AG09309 (cell line): ENCODE results near the gene APBB2.

Experiments
- DNase-seq: peaks from one replicate; pipeline ENCODE4 v3.0.0-alpha.2; 2010; ENCODE audit warnings: low read depth
- H3K4me3 ChIP-seq: 2 replicates; pipeline ENCODE4 v1.5.1; 2011; ENCODE audit warnings: mild to moderate bottlenecking, low read depth, low read length, moderate library complexity; ENCODE audit not compliant: control insufficient read depth
- TF ChIP-seq, protein P1 (sequence below): IDR thresholded peaks from 2 replicates; pipeline ENCODE4 v1.5.1; 2011; ENCODE audit warnings: mild to moderate bottlenecking, low read depth, low read length, inconsistent platforms; ENCODE audit not compliant: insufficient read depth, control insufficient read depth; ENCODE audit errors: missing control alignments

The APBB2 gene

DNA sequence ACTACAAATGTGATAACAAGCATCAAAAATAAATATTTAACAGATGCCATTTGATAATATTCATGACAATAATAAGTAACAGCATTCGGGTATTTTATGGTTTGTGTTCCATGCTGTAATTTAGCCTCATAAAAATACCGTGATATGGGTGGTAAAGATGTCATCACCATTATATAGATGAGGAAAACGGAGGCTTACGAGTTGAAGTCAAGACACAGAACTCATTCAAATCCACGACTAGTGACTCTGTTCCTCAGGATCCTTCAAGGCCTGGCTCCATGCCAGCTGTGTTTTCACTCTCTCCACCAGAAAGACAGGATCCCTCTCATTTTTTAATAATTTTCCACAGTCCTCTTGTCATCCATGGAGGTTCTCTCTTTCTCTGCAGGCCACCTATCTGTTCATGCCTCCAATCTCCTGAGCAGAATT, 94.5 kb downstream of the APBB2 start:
- no peak overlapping the region for H3K4me3 ChIP-seq
- DNase-seq: no peak
- TF ChIP-seq, protein P1, sequence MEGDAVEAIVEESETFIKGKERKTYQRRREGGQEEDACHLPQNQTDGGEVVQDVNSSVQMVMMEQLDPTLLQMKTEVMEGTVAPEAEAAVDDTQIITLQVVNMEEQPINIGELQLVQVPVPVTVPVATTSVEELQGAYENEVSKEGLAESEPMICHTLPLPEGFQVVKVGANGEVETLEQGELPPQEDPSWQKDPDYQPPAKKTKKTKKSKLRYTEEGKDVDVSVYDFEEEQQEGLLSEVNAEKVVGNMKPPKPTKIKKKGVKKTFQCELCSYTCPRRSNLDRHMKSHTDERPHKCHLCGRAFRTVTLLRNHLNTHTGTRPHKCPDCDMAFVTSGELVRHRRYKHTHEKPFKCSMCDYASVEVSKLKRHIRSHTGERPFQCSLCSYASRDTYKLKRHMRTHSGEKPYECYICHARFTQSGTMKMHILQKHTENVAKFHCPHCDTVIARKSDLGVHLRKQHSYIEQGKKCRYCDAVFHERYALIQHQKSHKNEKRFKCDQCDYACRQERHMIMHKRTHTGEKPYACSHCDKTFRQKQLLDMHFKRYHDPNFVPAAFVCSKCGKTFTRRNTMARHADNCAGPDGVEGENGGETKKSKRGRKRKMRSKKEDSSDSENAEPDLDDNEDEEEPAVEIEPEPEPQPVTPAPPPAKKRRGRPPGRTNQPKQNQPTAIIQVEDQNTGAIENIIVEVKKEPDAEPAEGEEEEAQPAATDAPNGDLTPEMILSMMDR: no peak

GRCh38 chr4:41111791-41112190, 102.6 kb downstream of the APBB2 start:
- no peak for DNase-seq
- H3K4me3 ChIP-seq: no peak overlapping the region
- TF ChIP-seq, protein P1: no peak

GRCh38 chr4:41110050-41110449, 104.3 kb downstream of the APBB2 start:
- no peak overlapping the region for H3K4me3 ChIP-seq
- TF ChIP-seq, protein P1: no peak
- DNase-seq: no peak

DNA sequence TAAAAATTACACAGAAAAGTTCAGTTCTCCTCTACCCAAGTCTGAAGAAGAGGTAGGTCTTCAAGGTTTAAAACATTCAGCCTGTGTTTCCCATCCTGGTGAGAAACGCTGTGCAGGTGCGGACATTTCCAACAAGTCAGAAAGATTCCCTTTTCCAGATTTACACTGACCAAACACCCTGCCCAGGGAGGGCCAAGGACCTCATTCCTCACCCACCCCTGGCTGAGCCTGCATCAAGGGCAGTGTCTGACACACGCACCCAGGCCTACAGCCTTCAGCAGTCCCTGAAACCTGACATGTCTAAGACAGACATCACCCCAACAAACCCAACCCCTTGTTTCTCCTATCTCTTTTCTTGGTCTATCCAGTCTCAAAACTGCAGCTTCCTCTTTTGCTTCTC, 105.9 kb downstream of the APBB2 start:
- no peak for DNase-seq

GRCh38 chr4:41106694-41107419, 107.5 kb downstream of the APBB2 start:
- H3K4me3 ChIP-seq: no peak overlapping the region
- TF ChIP-seq, protein P1: no peak
- DNase-seq: no peak

More for the DNA sequence above, 105.9 kb downstream of the APBB2 start:
- TF ChIP-seq, protein P1: no peak
- no peak overlapping the region for H3K4me3 ChIP-seq

DNA sequence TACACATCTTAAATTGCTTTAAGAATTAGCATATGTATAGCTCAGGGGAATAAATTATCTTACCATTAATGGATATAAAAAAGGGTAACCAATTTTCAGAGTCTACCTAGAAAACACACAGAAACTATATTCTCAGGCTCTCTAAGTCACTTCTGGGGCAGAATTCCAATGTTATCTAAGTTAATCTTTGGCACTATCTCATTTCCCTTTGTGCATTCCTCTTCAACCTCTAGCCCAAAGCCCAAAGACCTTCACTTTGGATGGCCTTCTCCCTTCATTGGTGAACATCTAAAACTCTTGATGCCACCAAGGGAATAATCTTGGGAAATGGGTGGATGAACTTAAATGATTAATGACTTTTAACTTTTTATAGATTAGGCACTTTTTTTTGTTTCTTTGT, 108.3 kb downstream of the APBB2 start:
- no peak for DNase-seq
- TF ChIP-seq, protein P1: no peak
- H3K4me3 ChIP-seq: no peak overlapping the region

- TF ChIP-seq, protein P1: no peak
- no peak for DNase-seq
- H3K4me3 ChIP-seq: no peak overlapping the region
Observed at GRCh38 chr4:41104155-41104554, 110.2 kb downstream of the APBB2 start.
